ENCODE data around the gene PIK3AP1.
"Not testable (repeated sequence)": the region's sequence is repeated elsewhere in the genome, so short reads cannot be mapped to it uniquely, and the experiment has no call there.

Gene PIK3AP1, protein sequence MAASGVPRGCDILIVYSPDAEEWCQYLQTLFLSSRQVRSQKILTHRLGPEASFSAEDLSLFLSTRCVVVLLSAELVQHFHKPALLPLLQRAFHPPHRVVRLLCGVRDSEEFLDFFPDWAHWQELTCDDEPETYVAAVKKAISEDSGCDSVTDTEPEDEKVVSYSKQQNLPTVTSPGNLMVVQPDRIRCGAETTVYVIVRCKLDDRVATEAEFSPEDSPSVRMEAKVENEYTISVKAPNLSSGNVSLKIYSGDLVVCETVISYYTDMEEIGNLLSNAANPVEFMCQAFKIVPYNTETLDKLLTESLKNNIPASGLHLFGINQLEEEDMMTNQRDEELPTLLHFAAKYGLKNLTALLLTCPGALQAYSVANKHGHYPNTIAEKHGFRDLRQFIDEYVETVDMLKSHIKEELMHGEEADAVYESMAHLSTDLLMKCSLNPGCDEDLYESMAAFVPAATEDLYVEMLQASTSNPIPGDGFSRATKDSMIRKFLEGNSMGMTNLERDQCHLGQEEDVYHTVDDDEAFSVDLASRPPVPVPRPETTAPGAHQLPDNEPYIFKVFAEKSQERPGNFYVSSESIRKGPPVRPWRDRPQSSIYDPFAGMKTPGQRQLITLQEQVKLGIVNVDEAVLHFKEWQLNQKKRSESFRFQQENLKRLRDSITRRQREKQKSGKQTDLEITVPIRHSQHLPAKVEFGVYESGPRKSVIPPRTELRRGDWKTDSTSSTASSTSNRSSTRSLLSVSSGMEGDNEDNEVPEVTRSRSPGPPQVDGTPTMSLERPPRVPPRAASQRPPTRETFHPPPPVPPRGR

DNA sequence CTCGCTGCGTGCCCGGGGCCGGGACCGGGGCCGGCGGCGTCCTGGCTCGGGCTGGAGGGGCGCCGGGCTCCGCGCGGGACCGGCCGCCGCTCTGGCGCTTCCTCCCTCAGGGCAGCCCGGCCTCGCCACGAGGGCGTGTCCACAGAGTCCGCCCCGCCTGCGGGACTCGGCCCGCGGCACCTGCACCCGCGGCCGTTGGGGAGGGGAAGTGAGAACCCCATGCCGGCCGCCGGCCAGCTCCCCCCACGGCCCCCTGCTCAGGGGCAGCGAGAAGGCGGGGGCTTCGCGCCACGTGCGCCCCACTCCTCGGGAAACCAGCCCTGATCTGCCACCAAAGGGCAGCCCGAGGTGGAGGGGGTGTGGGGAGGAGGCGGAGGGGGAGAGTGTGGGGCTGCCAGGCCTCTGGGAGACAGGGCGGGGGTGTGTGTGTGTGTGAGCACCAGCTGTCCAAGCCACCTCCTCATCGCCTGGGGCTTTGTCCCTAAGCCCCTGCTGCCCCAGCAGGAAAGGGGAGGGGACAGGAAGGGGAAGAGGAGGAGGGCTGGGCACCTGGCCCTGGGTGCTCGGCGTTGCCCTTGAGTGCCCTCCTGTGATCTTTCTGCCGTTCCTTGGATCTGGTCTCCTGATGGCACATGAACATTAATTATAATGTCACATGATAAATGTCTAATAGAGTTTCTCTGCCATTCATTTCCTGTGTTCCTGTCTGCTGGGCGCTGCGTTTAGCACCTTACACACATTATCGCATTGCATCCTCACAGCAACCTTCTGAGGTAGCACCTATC is at the start of gene PIK3AP1:
TSS of gene PIK3AP1 (minus strand) at position 93 of the 785 bp plus-strand sequence. CDS start 120 bp downstream, outside the sequence.
- DNase-seq (ENCODE audit: low read depth): peak; percentile 5

GRCh38 chr10:96768136-96768535 is 47.8 kb upstream of the PIK3AP1 start:
- DNase-seq (ENCODE audit: low read depth): no peak

DNA sequence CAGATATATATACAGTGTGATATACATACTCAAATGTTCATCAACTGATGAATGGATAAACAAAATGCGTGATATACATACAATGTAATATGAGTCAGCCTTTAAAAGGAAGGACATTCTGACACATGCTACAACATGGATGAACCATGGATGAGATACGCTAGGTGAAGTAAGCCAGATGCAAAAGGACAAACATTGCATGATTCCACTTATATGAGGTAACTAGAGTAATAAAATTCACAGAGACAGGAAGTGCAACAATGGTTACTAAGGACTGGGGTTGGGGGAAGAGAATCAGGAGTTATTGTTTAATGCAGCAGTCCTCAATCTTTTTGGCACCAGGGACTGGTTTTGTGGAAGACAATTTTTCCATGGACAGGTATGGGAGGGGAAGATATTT is 47.3 kb upstream of the PIK3AP1 start:
- no peak for DNase-seq (ENCODE audit: low read depth)

DNA sequence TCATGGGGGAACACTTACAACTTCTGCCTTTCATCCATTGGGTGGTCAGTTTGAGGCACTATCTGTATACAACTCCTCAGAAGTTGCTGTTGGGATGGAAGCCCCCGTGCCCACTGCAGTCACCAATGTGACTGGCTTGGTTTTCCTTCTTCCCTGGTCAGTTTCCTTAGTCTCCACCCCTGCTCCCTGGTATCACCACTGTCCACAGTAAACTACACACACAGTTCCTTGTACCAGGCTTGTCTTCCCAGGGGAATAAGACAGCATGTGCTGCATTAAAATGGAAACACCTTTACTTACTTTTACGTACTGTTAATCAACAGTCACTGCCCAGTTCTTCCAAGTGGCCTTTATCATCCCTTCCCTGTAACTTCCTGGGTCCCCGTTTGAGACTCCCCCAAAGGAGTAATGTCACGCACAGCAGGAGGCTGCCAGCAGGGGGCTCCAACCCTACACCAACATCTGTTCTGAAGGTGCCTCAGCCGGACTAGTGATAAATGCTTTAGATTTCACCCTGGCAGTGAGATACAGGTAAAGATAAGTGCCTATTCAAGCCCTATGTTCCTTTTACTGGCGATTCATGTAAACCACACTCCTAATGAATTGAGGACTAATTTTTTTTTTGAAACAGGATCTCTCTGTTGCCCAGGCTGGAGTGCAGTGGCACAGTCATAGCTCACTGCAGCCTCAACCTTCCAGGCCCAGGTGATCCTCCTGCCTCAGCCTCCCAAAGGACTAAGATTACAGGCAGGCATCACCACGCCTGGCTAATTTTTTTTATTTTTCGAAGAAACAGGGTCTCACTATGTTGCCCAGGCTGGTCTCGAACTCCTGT is 45.3 kb upstream of the PIK3AP1 start:
- DNase-seq (ENCODE audit: low read depth): peak; percentile 53

GRCh38 chr10:96764425-96765060 is 44.2 kb upstream of the PIK3AP1 start:
- DNase-seq (ENCODE audit: low read depth): no peak

DNA sequence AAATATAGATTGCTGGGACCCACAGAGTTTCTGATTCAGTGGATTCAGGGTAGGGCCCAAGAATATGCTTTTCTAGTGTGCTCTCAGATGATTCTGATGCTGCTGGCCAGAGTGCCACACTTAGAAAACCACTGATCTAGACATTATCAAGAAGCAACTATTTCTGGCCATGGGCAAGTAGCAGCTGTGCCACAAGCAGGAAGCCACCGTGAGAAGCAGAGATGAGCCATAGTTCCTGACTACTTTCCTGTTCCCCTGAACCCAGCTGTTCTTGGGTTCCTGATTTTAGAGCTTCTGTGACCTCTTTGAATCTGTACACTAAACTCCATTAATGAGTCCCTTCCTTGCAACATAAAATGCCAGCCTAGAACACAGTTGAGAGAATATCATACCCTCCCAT is 38.1 kb upstream of the PIK3AP1 start:
- DNase-seq (ENCODE audit: low read depth): no peak

DNA sequence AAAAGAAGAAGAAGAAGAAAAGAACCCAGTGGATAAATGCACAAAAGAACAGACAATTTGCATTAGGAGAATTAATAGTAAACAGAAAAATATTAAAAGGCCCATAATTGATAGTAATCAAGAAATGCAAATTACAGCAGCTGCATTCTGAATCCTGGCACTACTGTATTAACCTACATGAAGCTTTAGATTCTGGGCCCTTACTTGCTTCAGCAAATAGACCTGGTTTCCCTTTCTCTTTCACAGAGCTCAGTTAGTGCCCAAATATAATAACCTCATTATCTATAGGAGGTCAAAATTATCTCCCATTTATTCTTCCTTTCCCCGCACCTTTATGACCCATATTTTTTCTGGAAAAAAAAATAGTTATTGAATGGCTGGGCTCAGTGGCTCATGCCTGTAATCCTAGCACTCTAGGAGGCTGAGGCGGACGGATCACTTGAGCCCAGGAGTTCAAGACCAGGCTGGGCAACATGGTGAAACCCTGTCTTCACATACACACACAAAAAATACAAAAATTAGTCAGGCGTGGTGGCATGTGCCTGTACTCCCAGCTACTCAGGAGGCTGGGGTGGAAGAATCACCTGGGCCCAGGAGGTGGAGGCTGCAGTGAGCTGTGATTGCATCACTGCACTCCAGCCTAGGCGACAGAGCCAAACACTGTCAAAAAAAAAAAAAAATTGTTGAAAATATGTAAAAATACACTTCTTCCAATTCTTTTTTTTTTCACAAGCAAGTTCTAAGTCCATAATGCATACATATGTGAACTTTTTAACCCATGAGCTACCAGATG is 36.0 kb upstream of the PIK3AP1 start:
- DNase-seq (ENCODE audit: low read depth): no peak

- no peak for DNase-seq (ENCODE audit: low read depth)
Observed at GRCh38 chr10:96753956-96754355, 33.6 kb upstream of the PIK3AP1 start.

- no peak for DNase-seq (ENCODE audit: low read depth)
Observed at GRCh38 chr10:96752375-96752774, 32.1 kb upstream of the PIK3AP1 start.

- DNase-seq (ENCODE audit: low read depth): not testable (repeated sequence)
Observed at GRCh38 chr10:96750316-96750715, 30.0 kb upstream of the PIK3AP1 start.

- DNase-seq (ENCODE audit: low read depth): no peak
Observed at GRCh38 chr10:96747734-96748550, 27.6 kb upstream of the PIK3AP1 start.

GRCh38 chr10:96746503-96746902 is 26.2 kb upstream of the PIK3AP1 start:
- DNase-seq (ENCODE audit: low read depth): no peak

GRCh38 chr10:96745950-96746349 is 25.6 kb upstream of the PIK3AP1 start:
- DNase-seq (ENCODE audit: low read depth): no peak

GRCh38 chr10:96743988-96744585 is 23.8 kb upstream of the PIK3AP1 start:
- DNase-seq (ENCODE audit: low read depth): no peak

- not testable (repeated sequence) for DNase-seq (ENCODE audit: low read depth)
Observed at GRCh38 chr10:96741557-96741956, 21.2 kb upstream of the PIK3AP1 start.

DNA sequence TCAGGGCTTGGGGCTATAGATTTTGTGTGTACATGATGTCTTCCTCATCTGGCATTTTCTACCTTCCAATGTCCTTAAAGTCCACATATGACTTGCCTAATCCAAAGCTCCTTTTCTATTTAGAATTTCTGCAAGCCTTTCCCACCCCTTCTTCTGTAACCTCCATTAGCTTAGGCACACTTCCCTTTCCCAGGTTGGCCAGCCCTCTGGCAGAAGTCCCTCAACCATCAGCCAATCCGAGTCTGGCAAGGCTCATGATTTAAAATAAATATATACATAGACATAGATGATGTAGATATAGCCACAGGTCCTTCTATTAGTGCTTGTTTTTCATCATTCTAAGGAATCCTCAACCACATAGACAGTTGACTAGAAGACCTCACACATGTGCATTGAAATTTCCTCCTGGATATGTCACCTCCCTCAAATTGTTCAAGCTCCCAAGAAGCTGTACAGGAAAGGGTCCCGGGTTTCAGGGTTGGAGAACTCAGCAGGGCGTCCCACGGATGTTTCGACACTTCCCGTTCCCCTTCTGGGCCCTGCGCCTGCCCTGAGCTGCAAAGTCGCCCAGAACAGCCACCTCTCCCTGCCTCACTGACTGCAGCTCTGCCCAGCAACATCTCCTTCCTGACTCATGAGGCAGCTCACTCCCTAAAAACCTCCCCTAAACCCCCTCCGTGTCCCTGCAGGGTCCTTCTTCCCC is 20.4 kb upstream of the PIK3AP1 start:
- no peak for DNase-seq (ENCODE audit: low read depth)

DNA sequence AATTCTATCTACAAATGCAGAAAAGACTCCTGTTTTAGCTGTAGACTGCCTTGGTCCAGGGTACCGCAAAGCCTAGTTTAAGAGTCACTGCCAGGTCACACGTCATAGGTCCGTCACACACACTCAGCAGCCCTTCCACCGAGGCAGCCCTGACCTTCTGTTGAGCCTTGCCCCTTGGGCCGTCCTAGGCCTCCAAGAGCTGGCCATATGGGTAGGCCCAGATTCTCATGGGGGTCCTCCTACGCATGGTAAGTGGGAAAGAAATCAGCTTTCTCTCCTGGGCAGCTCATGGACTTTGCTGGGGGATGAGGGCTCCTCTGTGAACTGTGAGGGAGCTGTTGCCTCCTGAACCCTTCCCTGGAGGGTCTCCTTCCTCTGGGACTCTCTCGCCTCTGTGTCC is 19.8 kb upstream of the PIK3AP1 start:
- DNase-seq (ENCODE audit: low read depth): no peak

GRCh38 chr10:96737307-96737902 is 17.1 kb upstream of the PIK3AP1 start:
- DNase-seq (ENCODE audit: low read depth): not testable (repeated sequence)
